Measurements from ENCODE around the gene EXPH5.

EXPH5 gene

DNA sequence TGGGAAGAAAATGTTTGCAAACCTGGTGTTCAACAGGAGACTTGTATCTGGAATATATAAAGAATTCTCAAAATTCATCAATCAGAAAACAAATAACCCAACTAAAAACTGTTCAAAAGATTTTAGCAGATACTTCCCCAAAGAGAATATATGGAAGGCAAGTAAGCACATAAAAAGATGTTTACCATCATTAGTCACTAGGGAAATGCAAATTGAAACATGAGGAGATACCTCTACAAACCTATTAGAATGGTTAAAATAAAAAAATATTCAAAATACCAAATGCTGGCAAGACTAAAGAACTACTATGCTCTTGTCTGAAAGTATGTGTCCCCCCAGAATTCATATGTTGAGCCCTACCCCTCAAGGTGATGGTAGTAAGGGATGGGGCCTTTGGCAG is 8.6 kb downstream of the EXPH5 start:
- ATAC-seq: no peak
- TF ChIP-seq CSDC2 (CRISPR knock-in tag; IDR thresholded peaks at IDR 0.05): no peak
- TF ChIP-seq, protein P1, sequence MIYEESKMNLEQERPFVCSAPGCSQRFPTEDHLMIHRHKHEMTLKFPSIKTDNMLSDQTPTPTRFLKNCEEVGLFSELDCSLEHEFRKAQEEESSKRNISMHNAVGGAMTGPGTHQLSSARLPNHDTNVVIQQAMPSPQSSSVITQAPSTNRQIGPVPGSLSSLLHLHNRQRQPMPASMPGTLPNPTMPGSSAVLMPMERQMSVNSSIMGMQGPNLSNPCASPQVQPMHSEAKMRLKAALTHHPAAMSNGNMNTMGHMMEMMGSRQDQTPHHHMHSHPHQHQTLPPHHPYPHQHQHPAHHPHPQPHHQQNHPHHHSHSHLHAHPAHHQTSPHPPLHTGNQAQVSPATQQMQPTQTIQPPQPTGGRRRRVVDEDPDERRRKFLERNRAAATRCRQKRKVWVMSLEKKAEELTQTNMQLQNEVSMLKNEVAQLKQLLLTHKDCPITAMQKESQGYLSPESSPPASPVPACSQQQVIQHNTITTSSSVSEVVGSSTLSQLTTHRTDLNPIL (CRISPR knock-in tag; IDR thresholded peaks at IDR 0.05; ENCODE audit: low read depth): no peak

- TF ChIP-seq GLIS3 (CRISPR knock-in tag; IDR thresholded peaks at IDR 0.05) (no peak), ZNF70 (CRISPR knock-in tag; IDR thresholded peaks at IDR 0.05) (no peak), TCF4 (CRISPR knock-in tag; IDR thresholded peaks at IDR 0.05; ENCODE audit: borderline replicate concordance) (no peak), ESRRG (CRISPR knock-in tag; IDR thresholded peaks at IDR 0.05) (no peak), ZFP30 (CRISPR knock-in tag; IDR thresholded peaks at IDR 0.05) (no peak), ZNF8 (CRISPR knock-in tag; IDR thresholded peaks at IDR 0.05) (no peak), SNAI2 (CRISPR knock-in tag; IDR thresholded peaks at IDR 0.05) (no peak), BACH2 (CRISPR knock-in tag; IDR thresholded peaks at IDR 0.05; ENCODE audit: borderline replicate concordance) (no peak), RARB (CRISPR knock-in tag; IDR thresholded peaks at IDR 0.05) (no peak), ZC3H10 (CRISPR knock-in tag; IDR thresholded peaks at IDR 0.05) (no peak), OSR1 (CRISPR knock-in tag; IDR thresholded peaks at IDR 0.05) (no peak), ISL1 (CRISPR knock-in tag; IDR thresholded peaks at IDR 0.05) (no peak), PATZ1 (CRISPR knock-in tag; IDR thresholded peaks at IDR 0.05; ENCODE audit: borderline replicate concordance) (no peak), CSRNP3 (CRISPR knock-in tag; IDR thresholded peaks at IDR 0.05) (no peak), ZNF565 (CRISPR knock-in tag; conservative IDR thresholded peaks at IDR 0.05; ENCODE audit: low read depth) (no peak), TOX (CRISPR knock-in tag; IDR thresholded peaks at IDR 0.05; ENCODE audit: borderline replicate concordance) (no peak)
- TF ChIP-seq, protein P1 (CRISPR knock-in tag; IDR thresholded peaks at IDR 0.05; ENCODE audit: low read depth): no peak
- TF ChIP-seq, protein P2, sequence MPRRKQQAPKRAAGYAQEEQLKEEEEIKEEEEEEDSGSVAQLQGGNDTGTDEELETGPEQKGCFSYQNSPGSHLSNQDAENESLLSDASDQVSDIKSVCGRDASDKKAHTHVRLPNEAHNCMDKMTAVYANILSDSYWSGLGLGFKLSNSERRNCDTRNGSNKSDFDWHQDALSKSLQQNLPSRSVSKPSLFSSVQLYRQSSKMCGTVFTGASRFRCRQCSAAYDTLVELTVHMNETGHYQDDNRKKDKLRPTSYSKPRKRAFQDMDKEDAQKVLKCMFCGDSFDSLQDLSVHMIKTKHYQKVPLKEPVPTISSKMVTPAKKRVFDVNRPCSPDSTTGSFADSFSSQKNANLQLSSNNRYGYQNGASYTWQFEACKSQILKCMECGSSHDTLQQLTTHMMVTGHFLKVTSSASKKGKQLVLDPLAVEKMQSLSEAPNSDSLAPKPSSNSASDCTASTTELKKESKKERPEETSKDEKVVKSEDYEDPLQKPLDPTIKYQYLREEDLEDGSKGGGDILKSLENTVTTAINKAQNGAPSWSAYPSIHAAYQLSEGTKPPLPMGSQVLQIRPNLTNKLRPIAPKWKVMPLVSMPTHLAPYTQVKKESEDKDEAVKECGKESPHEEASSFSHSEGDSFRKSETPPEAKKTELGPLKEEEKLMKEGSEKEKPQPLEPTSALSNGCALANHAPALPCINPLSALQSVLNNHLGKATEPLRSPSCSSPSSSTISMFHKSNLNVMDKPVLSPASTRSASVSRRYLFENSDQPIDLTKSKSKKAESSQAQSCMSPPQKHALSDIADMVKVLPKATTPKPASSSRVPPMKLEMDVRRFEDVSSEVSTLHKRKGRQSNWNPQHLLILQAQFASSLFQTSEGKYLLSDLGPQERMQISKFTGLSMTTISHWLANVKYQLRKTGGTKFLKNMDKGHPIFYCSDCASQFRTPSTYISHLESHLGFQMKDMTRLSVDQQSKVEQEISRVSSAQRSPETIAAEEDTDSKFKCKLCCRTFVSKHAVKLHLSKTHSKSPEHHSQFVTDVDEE (CRISPR knock-in tag; IDR thresholded peaks at IDR 0.05): no peak
- no peak for ATAC-seq
Observed at GRCh38 chr11:108580645-108581044, 12.9 kb downstream of the EXPH5 start.

DNA sequence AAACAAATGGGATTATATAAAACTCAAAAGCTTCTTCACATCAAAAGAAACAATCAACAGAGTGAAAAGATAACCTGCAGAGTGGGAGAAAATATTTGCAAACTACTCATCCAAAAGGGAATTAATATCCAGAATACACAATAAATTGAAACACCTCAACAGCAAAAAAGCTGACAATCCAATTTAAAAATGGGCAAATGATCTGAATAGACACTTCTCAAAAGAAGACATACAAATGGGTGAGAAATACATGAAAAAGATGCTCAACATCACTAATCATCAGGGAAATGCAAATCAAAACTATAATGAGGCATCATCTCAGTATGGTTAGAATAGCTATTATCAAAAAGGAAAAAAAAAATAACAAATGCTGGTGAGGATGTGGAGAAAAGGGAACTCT is 13.5 kb downstream of the EXPH5 start:
- TF ChIP-seq ISL1 (CRISPR knock-in tag; IDR thresholded peaks at IDR 0.05) (no peak), ZNF8 (CRISPR knock-in tag; IDR thresholded peaks at IDR 0.05) (no peak), ESRRG (CRISPR knock-in tag; IDR thresholded peaks at IDR 0.05) (no peak), ZNF565 (CRISPR knock-in tag; conservative IDR thresholded peaks at IDR 0.05; ENCODE audit: low read depth) (no peak), ZFP30 (CRISPR knock-in tag; IDR thresholded peaks at IDR 0.05) (no peak), SNAI2 (CRISPR knock-in tag; IDR thresholded peaks at IDR 0.05) (no peak), ZC3H10 (CRISPR knock-in tag; IDR thresholded peaks at IDR 0.05) (no peak), PPARA (CRISPR knock-in tag; IDR thresholded peaks at IDR 0.05; ENCODE audit: borderline replicate concordance) (no peak), OSR1 (CRISPR knock-in tag; IDR thresholded peaks at IDR 0.05) (no peak), RARB (CRISPR knock-in tag; IDR thresholded peaks at IDR 0.05) (no peak), ZFP3 (CRISPR knock-in tag; IDR thresholded peaks at IDR 0.05) (no peak), GLIS3 (CRISPR knock-in tag; IDR thresholded peaks at IDR 0.05) (no peak)
- TF ChIP-seq, protein P1 (CRISPR knock-in tag; IDR thresholded peaks at IDR 0.05; ENCODE audit: low read depth): no peak
- TF ChIP-seq, protein P3, sequence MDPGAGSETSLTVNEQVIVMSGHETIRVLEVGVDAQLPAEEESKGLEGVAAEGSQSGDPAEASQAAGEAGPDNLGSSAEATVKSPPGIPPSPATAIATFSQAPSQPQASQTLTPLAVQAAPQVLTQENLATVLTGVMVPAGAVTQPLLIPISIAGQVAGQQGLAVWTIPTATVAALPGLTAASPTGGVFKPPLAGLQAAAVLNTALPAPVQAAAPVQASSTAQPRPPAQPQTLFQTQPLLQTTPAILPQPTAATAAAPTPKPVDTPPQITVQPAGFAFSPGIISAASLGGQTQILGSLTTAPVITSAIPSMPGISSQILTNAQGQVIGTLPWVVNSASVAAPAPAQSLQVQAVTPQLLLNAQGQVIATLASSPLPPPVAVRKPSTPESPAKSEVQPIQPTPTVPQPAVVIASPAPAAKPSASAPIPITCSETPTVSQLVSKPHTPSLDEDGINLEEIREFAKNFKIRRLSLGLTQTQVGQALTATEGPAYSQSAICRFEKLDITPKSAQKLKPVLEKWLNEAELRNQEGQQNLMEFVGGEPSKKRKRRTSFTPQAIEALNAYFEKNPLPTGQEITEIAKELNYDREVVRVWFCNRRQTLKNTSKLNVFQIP (CRISPR knock-in tag; IDR thresholded peaks at IDR 0.05; ENCODE audit: borderline replicate concordance, low read depth): no peak
- no peak for ATAC-seq
